ENCODE measurements around the gene DNAAF5.

DNA sequence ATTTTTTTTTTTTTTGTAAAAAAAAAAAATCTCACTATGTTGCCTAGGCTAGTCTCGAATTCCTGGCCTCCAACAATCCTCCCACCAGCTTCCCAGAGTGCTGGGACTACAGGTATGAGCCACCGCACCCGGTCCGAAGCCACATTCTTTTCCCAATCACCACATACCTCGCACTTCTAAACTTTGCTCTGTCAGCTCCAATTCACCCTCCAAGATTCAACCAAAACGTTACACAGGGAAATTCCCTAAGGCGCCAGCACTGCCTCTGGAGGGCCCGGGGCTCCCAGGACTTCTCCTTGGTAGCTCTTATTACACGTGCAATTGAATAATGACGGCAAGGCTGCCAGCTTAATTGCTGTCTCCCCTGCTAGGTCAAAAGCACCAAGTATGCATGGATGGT lies 10.3 kb upstream of the DNAAF5 start:
- TF ChIP-seq POLR2A (IDR thresholded peaks at IDR 0.05), result no peak
- TF ChIP-seq, protein P1, sequence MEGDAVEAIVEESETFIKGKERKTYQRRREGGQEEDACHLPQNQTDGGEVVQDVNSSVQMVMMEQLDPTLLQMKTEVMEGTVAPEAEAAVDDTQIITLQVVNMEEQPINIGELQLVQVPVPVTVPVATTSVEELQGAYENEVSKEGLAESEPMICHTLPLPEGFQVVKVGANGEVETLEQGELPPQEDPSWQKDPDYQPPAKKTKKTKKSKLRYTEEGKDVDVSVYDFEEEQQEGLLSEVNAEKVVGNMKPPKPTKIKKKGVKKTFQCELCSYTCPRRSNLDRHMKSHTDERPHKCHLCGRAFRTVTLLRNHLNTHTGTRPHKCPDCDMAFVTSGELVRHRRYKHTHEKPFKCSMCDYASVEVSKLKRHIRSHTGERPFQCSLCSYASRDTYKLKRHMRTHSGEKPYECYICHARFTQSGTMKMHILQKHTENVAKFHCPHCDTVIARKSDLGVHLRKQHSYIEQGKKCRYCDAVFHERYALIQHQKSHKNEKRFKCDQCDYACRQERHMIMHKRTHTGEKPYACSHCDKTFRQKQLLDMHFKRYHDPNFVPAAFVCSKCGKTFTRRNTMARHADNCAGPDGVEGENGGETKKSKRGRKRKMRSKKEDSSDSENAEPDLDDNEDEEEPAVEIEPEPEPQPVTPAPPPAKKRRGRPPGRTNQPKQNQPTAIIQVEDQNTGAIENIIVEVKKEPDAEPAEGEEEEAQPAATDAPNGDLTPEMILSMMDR (IDR thresholded peaks at IDR 0.05), result no peak

Data from lower leg skin (tissue), 3 donors.